Thyroid gland (tissue), 4 donors: ENCODE results near the gene MMEL1.
"Not testable (repeated sequence)": the region's sequence is repeated elsewhere in the genome, so short reads cannot be mapped to it uniquely, and the experiment has no call there.

Experiments
- POLR2A ChIP-seq, 2 donors: fragments of 450-650 bp; IDR thresholded peaks; one replicate each; pipeline ENCODE4 v1.6.1; 2017; ENCODE audit warnings: antibody characterized with exemption in 2 of 2, mild to moderate bottlenecking in 2 of 2, moderate library complexity in 1 of 2
- TF ChIP-seq, protein P1 (sequence below), 6 experiments: fragments of 200-600 bp in 3 of 6; fragments of 450-650 bp in 3 of 6; sonication (generic) in 3 of 6; IDR thresholded peaks; one replicate each; pipeline ENCODE4 v1.5.1; 2016 to 2019; ENCODE audit warnings: antibody characterized with exemption in 6 of 6, mild to moderate bottlenecking in 2 of 6, inconsistent platforms in 1 of 6, moderate library complexity in 1 of 6

GRCh38 chr1:2653741-2654442, 21.1 kb upstream of the MMEL1 start:
- TF ChIP-seq POLR2A (IDR thresholded peaks at IDR 0.05): not testable (repeated sequence)
- TF ChIP-seq, protein P1, sequence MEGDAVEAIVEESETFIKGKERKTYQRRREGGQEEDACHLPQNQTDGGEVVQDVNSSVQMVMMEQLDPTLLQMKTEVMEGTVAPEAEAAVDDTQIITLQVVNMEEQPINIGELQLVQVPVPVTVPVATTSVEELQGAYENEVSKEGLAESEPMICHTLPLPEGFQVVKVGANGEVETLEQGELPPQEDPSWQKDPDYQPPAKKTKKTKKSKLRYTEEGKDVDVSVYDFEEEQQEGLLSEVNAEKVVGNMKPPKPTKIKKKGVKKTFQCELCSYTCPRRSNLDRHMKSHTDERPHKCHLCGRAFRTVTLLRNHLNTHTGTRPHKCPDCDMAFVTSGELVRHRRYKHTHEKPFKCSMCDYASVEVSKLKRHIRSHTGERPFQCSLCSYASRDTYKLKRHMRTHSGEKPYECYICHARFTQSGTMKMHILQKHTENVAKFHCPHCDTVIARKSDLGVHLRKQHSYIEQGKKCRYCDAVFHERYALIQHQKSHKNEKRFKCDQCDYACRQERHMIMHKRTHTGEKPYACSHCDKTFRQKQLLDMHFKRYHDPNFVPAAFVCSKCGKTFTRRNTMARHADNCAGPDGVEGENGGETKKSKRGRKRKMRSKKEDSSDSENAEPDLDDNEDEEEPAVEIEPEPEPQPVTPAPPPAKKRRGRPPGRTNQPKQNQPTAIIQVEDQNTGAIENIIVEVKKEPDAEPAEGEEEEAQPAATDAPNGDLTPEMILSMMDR (IDR thresholded peaks at IDR 0.05): not testable (repeated sequence)
